GM18858 (cell line): ENCODE results near the gene FBXL17.
A peak's percentile ranks its signal among the peaks of the same experiment; 100 is the strongest.
"Not testable (repeated sequence)": the region's sequence is repeated elsewhere in the genome, so short reads cannot be mapped to it uniquely, and the experiment has no call there.

Source experiments
- ATAC-seq: cut with Tn5 transposase; IDR thresholded peaks from one replicate; pipeline ENCODE4 v1.9.1; 2021; ENCODE audit not compliant: unreplicated experiment

The FBXL17 gene

DNA sequence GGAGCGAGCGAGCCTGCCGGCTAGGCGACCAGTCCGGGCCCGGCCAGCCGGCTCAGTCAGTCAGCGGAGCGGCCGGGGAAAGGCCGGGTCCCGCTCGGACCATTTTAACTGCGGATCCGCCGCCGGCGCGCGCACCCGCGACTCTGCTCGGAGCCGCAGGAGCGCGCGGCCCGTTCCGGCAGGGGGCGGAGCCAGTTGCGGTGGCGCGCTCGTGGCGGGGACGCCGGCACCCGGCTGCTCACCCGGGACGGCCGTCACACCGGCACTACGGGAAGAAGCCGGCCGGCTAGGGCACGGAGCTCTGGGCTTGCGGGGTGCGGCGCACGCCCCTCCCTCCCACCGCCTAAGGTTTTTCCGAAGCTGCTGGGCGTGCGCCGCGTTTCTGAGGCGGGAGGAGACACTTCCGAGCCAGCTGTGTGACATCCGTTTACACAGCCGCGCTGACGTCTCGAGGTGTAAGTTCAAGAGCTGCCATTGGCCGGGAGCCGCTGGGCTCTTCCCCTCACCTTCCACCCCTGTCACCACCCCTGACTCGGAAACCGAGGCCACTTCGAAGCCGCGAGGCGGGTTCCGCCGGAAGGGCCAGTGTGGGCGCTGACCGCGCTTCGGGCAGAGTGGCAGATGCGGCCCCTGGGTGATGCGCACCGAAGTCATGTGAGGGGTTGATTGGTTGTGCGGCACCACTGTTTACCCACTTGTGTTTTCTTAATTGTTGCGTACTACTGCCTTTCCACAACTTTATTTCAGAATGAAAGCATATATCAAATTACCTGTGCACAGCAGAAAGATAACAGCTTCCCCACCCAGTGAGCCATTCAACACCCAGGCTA is at the start of gene FBXL17:
TSS of gene FBXL17 (minus strand) at position 145 of the 830 bp plus-strand sequence.
- ATAC-seq = peak; percentile 72

DNA sequence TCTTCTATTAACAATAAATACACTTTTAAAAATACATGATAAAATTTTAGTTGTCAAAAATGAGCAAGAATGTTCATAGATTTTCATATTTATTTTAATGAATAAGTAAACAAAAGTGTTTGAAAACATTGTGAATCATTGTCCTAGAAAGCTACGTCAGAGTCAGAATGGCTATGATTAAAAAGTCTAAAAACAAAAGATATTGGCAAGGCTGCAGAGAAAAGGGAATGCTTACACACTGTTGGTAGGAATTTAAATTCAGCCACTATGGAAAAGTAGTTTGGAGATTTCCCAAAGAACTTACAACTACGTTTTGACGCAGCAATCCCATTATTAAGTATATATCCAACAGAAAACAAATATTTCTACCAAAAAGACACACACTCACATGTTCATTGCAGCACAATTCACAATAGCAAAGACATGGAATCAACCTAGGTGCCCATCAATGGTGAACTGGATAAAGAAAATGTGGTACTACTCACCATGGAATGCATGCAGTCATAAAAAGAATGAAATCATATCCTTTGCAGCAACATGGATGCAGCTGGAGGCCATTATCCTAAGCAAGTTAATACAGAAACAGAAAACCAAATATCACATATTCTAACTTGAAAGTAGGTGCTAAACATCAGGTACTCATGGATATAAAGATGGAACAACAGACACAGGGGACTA is 49.2 kb upstream of the FBXL17 start:
- no peak for ATAC-seq

DNA sequence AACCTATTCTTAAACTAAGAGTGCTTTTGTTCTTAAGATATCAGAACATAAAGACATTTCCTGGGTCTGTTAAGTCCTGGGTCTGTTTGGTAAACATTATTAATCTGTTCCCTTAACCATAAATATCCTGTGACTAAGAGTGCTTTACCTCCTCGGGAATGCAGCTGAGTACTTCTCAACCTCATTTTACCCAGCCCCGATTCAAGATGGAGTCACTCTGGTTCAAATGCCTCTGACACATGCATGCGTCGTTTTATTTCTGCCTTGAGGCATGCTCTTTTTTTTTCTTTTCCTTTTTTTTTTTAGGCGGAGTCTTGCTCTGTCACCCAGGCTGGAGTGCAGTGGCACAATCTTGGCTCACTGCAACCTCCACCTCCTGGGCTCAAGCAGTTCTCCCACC is 39.8 kb upstream of the FBXL17 start:
- ATAC-seq = no peak

DNA sequence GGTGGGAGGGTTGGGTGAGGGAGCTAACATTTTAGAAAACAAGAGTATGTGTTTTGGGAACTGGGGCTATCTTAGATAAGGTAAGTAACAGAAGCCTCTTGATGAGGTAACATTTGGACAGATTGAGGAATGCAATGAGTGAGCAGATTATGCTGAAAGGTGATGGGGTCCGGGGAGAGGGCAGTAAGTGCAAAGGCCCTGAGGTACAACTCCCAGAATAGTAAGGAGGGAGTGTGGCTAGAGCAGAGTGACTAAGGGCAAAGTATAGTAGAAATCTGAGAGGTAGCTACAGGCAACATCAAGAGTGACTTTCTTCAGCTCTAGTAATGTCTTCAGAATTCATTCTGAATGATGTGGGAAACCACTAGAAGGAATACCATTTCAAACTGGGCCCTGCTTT is 38.9 kb upstream of the FBXL17 start:
- ATAC-seq = no peak

DNA sequence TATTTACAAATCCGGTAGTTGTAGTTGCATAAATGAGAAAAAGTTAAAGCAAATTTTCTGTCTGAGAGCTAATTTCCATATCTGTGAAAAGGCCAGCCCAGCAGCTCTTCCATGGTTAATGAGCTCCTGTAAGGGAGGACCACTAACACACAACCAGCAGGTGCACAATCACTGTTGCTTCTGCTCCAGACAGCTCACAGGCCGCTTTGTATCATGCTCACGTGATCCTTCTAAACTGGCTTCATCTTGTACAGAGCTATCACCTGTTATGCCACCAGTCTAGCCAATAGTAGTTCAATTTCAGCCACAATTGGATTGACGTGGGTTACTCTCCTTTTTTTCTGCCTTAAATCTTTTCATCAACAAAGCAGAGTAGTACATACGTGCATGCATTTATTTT is 38.3 kb upstream of the FBXL17 start:
- no peak for ATAC-seq

DNA sequence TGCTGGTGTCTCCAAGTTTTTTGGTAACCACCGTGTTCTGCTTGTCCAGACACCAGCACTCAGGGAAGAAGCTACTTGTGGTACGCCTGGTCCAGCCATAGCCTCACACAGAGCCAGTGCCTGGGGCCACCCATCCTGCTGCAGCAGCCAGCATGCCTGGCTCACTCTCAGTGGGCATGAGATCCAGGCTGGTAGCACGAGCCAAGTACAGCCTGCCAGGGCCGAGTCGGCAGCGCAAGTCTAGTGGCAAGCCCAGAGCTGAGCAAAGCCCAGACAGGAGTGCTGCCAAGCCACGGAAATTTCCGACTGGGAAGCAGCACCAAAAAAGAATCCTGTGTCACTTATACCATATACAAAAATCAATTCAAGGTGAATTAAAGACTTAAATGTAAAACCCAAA is 36.3 kb upstream of the FBXL17 start:
- no peak for ATAC-seq

DNA sequence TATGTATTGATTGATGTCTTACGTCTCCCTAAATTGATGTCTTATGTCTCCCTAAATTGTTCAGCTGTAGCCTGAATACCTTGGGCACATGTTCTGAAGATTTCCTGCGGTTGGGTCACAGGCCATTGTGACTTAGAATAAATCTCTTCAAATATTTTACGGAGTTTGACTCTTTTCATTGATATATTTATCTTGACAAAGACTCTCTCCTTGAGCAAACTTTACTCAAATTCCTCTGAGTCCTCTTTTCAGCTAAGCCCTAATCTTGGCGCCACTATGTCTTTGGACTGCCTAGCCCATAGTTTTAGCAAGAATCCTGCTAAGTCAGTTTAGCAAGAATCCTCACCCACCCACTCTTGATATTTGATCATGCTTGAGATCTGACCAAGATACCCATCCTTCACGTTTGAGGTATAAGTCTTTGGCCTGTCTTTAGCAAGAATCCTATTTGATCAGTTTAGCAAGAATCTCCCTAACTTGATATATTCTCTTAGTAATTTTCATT is 35.3 kb upstream of the FBXL17 start:
- no peak for ATAC-seq

DNA sequence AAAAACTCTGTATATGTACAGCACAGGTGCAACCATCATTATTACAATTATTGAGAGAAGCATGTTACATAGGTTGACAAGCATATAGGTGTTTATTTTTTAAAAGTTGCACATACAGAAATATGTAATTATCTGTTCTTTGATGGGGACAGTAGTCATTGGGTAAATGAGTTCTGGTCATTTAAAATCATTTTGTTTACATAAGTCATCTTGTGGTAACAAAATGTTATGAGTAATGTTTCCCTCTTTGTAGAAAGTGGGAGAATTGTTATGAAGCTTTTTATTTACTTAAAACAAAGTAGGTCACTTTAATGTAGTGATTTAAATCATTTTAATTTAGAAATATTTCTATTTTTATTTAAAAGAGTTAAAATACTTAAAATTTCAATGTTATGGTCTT is 33.8 kb upstream of the FBXL17 start:
- ATAC-seq = no peak

DNA sequence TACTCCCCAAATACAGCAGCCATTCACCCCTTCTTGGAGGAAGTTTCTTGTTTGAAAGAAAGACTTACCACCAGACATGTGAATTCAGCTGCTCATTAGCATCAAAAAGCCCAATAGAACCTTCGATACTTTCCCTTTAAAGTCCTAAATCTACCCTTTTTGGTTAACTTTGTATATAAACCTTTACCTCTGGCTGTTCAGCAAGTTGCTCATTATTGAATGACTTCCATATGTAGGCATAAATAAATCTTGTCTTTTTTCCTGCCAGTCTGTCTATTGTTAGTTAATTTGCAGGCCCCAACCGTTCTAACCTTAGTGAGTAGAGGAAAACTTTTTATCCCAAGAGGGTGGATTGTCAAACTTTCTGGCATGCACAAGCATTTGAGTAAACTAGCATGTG is 27.9 kb upstream of the FBXL17 start:
- no peak for ATAC-seq

DNA sequence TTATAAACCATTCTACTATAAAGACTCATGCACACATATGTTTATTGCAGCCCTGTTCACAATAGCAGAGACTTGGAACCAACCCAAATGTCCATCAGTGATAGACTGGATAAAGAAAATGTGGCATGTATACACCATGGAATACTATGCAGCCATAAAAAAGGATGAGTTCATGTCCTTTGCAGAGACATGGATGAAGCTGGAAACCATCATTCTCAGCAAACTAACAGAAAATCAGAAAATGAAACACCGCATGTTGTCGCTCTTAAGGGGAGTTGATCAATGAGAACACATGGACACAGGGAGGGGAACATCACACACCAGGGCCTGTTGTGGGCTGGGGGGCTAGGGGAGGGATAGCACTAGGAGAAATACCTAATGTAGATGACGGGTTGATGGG is 23.3 kb upstream of the FBXL17 start:
- not testable (repeated sequence) for ATAC-seq

DNA sequence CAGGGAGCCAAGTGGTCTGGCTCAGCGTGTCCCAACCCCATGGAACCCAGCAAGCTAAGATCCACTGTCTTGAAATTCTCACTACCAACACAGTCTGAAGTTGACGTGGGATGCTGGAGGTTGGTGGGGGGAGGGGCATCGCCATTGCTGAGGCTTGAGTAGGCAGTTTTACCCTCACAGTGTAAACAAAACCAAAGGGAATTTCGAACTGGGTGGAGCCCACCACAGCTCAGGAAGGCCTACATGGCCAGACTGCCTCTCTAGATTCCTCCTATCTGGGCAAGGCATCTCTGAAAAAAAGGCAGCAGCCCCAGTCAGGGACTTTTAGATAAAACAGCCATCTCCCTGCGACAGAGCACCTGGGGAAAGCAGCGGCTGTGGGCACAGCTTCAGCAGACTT is 17.1 kb upstream of the FBXL17 start:
- ATAC-seq = no peak

DNA sequence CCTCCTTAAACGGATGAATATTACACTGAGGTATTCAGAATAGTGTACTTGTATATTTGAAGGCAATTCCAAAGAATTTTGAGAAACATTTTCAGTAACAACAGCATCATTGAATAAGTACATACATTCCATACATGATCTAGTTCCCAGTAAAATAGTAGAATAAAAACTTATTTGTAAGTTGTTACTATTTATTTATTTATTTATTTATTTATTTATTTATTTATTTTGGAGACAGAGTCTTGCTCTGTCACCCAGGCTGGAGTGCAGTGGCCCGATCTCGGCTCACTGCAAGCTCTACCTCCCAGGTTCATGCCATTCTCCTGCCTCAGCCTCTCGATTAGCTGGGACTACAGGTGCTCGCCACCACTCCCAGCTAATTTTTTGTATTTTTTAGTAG is 14.9 kb upstream of the FBXL17 start:
- not testable (repeated sequence) for ATAC-seq

DNA sequence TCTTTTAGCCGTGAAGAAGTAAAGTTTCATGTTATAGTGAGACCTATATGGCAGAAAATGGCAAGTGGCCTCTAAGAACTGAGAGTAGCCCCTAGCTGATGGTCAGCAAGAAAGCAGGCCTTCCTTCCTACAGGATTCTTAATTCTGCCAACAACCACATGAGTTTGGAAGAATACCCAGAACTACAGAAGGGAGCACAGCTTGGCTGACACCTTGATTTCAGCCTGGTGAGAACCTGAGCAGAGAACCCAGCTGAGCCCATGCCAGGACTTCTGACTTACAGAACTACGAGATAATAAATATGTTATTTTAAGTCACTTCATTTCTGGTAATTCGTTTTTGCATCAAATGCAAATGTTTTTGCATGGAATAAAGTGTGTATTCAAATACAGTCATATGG is 5.9 kb upstream of the FBXL17 start:
- no peak for ATAC-seq

DNA sequence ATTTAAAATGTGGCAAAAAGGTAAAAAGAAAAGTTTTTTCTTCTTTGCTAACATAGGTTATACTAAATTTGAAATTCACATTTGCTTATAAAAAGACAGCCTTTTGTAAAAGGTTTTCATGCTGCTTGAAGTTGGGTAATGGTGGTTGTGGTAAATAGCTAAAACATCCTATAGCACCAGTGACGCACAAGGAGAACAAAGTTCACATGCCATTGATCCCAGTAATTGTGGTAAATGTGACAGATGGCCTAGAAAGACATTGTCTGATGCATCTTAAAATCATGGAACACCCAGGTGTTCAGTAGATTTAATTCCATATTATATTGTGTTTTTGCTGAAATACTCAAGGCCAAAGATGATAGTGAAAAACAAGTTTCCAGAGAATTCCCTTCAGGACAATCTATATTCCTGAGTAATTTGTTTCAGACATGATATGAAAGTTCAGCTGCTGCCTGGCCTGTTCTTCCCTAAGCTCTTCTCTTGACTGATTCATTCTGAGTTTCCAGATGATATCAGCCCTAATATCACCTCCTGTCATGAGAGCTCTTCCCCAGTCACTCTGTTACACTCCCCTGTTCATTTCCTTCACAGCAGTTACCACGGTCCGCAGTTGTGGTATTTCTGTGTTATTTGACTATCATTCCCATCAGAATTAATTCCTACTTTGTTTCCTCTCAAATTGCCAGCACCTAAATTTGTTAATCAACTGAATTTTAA is 4.6 kb upstream of the FBXL17 start:
- no peak for ATAC-seq

DNA sequence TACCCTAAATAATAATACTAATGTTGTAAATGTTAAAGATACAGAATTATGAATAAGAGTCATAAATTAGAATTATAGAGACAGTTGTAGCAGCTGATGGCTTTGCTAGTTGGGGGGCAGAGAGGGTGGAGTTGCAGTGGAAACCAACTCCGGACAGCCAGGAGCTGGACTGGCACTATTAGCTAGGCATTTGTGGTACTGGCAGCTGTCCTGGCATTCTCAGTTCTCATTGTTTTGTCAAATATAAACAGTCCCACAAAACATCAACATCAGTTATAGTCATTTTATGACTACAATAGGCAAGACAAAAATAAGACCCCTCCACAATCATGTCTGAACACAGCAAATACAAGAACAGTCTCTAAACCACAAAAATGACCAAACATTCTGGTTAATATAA is 2.8 kb upstream of the FBXL17 start:
- no peak for ATAC-seq

DNA sequence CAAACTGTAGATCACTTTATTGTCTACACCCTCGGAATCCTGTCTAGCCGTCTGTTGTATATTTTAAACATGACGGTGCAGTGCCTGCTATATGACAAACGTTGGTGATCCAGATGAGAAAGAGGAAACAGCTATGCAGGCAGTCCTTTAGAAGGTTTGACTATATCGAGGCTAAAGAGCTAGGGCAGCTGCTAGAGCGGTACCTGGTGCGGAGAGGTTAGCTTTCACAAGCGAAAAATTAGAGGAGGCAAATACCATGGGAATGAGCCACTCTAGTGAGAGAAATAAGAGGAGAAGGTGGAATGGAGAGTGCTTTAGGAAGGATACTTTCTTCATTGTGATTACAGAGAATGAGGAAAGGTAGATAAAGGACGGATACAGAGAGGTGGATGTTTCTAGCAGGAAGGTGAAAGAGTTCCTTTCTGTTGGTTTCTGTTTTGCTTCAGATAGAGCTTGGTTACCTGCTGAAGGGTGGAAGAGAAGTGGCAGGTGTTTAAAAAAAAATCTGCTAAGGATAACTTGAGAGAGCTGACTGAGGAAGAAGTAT is 959 bp upstream of the FBXL17 start:
- no peak for ATAC-seq

DNA sequence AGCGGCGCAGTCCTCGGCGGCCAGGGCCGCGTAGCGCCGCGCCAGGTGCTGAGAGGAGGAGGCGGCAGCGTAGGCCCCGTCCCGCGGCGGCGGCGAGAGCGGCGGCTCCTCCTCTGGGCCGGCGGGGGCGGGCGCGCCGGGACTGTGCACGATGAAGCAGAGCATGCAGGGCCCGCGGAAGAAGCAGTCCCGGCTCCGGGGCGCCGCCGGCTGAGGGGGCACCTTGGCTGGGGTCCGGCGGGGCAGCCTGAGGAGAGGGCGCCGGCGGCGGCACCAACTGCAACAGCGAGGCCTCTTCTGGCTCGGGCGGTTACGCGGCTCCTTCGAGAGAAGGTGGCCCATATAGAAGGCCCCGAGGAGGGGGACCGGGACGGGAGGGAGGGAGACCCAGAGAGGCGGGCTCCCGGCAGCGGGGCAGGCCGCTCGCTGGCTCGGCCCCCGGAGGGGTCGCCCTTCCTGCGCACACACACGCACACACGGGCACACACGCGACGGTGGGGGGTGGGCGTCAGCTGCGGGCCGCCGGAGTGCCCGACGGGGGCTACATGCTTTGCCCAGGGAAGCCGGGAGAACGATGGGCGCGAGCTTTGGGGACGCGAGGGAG is 446 bp downstream of the FBXL17 start:
- ATAC-seq = peak; percentile 24

DNA sequence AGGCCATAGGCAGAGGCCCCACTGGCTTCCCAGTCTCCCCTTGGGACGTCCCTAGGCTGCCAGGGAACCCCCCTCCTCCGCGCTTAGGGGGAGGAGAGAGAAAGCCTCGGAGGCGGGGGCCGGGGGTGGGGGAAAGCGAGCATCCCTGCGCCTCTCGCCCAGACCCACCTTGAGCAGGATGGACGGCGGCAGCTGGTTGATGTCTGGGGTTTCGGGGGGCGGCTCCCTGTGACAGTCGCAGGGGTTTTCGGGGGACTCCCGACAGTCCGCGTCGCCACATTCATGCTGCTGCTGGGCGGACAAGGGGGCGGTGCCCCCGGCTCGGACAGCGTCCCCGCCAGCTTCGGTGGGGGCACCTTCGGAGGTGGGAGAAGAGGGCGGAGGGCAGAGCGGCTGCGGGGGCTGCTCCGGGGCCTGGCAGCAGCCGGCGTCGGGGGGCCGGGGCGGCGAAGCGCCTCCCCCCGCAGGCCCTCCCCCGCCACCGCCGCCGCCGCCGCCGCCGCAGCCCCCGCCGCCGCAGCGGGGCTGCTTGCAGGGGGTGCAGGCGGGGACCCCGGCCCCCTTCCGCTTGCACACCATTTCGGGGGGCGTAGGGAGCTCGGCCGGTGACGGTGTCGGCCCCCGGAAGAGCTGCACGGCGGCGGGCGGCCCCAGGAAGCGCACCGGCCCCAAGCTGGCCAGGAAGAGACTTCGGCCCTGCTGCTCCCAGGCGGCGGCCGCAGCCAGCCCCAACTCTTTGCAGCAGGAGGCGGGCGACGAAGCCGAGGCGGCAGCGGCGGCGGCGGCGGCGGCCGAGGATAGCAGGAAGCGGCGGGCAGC is 1.2 kb downstream of the FBXL17 start:
- ATAC-seq = peak; percentile 11

DNA sequence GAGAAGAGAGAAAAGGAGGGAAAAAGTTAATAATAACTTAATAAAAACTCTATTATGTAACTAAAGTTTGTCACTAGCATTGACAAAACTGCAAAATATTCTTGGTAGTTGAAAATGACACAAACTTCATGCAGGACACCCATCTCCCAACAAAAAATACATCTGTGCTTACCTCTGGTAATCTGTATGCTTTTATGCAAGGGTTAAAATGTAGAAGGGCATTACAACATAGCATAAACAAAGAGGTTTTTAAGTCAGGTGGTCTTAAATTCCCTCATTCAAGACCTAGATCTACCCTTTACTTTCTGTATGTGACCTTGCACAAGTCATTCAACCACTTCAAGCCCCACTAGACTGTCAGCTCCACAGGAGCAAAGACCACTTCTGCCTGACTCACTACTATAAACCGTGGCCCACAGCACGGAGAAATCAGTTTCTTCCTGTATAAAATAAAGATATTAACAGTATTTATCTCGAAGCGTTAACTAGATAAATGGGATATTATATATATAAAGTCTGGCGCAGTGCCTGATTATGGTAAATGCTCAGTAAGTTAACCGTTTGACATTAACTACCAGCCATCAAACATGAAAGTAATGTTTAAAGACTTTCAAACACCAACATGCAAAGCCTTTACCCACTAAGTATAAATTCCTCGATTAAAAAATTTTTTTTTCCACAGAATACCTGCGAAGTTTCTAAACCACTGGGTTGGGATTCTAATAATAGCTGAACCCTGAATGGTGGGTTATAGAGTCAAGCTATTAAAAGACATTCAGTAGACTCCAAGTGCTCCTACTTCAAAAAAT is 2.0 kb downstream of the FBXL17 start:
- no peak for ATAC-seq
